GM19452 (cell line): ENCODE data around the gene C5.
A peak's percentile ranks its signal among the peaks of the same experiment; 100 is the strongest.

Source experiments
- ATAC-seq: cut with Tn5 transposase; IDR thresholded peaks from one replicate; pipeline ENCODE4 v1.9.1; 2021; ENCODE audit not compliant: unreplicated experiment

C5 gene

DNA sequence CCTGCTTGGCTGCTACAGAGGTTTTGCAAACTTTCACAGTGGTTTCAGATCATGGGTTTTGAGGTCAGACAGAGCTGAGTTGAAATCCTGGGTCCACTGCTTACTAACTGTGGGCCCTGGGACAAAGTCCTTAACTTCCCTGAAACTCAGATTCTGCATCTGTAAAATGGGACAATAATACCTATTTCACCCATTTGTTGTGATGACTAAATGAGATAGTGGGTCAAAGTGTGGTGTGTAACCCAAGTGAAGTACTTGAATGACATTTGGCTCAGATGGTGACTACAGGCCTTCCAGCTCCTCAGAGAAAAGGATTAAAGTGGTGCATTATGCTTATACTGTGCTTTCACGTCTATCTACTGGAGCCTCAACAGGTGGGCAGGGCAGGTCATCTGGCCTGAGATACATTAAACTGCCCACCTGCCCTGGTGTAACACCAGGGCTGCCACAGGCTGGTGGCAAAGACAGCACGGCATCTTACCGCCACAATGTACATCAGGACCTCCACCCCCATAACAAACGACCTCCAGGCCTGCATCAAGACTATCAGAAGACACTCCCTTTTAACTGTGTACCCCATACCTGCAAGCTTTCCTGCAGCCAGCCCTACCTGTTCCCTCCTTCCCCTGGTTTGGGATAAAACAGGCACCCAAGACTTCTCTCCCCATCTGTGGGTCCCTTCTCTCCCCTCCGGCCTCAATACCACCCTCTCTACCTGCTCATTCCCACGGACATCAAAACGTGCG, 122.6 kb downstream of the C5 start:
- ATAC-seq = no peak

DNA sequence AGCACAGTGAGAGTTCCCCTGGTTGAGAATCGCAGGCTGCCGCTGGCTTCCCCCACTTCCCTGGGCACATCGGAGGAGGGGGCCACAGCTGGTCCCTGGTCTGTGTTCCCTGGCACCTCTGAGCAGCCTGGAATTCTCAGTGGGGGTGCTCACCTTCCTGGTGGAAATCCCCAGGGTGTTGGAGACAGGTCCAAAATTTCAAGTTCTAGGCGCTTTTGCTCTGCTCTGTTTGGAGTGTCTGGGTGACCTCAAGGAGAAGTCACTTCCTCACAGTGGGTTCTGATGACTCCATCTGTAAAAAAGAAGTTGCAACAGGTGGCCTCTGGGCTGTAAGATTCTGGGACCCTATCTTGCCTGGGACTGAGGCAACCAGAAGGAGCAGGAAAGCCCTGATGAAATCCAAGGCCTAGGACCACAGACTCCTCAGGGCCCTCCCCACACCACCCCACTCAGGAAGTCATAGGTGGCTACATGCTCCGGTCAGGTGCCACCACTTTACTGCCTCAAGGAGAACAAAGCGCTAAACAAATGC, 123.6 kb downstream of the C5 start, which contains the start of gene TRAF1:
Gene TRAF1, minus strand, starts transcription at position 400 of the 532 bp plus-strand sequence. CDS start 721 bp downstream, outside the sequence.
- ATAC-seq = peak; percentile 18

DNA sequence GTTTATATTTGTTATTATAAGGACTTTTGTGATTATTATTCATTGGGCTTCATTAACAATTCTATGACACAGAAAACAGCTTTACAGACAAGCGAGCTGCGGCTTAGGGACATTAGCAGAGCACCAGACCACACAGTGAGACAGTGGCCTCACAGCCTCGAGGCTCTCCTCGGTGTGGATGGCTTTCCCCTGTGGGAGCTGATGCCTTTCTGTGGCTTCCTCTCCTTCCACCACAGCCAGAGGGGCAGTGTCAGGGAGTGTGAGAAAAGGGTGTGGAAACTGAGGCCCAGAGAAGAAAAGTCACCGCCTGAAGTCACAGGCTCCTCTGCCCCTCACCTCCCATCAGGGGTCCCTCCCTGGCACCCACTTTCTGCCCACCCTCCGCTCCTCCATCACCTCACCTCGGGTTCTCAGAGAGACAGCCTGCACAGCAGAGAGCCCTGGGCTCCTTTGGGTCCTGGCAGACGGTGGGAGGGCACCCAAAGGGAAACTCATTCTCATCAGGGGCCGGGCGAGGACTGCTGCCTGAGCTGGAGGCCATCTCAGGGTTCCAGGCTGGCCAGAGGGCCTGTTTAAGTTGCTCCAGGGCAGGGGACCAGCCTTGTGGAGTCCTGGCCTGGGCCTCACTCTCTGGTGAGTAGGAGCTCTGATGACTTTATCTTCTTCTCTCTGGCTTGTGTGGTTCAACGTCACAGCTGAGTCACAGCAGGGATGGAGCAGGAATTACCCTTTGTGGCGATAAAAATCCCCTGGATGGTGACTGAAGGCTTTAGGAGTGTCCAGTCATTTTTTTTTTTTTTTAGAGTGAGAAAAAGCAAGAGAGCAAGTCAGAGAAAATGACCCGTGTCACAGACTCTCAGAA, 124.3 kb downstream of the C5 start:
- ATAC-seq = peak; percentile 35

DNA sequence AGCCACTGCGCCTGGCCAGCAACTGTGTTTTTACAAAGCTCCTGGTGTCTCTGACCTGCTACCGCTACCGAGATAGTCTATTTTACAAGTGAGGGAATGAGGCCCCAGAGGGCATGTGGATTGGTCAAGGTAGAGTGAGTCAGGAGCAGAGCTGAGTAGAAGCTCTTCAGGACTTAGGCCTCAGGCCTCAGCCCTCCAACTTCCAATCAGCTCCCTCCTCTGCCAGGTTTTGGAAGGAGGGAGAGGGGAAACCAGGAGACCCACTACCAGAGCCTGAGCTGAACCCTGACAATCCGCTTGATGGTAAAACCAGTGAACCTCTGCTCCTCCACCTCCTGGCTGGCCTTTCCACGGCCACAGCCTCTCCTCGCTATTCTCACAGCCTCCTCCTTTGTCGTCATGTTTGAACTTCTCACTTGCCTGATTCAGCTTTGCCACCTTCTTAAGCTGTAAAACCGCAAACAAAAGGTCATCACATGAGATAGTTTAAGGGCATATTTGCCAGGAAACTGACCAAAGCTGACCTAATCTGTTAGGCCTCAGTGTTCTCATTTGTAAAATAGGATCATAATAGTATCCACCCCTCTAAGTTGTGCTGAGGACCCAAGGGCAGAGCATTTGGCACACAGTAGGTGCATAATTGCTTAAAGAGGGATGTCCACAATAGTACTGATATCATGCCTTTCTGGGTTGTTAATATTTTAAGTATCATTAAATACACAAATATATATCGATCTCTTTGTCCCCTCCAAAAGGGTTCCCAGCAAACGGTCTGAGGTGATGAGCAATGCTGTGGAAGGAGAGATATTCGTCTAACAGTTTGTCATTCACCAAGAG, 125.2 kb downstream of the C5 start:
- no peak for ATAC-seq

DNA sequence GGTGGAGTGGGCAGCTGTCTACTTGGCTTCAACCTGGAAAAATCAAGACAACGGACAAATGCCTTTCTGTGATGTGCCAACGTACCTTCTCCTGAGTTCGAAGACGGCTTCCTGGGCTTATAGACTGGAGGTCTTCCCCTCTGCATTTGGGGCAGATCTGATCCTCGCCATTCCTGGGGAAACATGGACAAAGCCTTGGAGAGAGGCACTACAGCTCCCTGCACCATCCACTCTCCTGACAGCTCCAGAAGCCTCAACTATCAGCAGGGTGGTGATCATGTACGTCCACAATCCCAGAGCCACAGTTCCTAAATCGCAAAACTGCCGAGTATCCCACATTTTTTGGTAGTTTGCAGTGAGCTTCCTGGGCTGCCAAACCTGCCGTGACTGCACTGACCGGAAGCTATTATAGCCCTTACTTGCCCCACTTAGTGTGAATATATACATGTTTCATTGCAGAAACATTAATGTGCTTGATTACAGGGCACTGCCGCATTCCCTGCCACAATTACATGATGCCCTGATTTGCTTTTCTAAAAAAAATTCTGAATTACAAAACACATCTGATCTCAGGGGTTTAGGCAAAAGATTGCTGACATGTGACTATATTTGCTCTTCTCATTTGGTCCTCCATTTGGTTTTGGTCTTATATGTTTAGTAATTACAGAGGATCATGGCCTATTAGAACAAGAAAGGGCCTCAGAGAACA, 126.3 kb downstream of the C5 start:
- no peak for ATAC-seq

DNA sequence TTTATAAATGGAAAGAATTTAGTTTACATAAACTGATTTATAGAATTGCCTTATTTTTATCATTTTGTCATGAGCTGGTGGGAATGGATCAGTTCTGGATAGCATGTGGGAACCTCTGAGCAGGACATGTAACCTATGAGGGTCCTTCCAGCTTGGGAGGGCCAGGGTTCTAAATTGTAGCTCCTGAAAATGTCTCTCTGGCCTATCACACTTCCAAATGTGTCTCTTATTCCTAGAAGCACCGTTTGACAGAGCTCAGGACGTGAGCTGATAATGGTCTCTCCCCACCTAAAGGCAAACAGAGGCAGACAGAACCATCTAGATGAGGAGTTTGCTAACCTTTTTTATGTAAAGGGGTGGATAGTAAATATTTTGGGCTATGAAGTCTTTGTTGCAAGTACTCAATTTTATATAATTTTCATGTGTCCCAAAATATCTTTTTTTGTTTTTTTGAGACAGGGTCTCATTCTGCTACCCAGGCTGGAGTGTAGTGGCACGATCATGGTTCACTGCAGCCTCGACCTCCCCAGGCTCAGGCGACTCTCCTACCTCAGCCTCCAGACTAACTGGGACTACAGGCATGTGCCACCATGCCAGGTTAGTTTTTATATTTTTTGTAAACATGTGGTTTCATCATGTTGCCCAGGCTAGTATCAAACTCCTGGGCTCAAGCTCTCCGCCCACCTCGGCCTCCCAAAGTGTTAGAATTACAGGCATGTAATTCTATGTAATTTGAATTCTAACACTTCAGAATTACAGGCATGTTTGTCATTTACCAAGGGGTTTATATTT, 127.5 kb downstream of the C5 start:
- ATAC-seq = no peak

DNA sequence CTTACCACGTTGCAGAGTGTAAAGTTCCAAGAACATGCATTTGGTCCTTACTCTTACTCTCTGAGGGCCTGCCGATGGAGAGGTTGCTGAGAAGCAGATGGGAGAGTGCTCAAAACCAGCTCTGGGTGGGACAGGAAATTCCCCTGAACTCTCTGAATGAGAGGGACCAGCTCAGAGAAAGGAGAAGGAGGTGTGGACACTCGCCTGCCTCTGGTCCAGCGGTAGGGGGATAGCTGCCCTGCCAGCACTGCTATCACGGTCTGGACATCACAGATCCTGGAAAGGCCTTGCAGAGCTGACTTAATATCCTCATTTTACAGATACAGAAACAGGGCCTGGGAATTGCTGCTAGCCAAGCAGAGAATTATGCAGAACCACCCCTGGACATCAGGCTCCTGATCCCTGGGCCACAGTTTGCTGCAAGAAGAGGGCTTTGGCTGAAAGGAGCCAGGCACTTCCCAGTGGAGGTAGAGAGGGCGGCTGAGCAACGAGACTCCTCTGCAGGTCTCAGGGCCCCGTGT, 128.4 kb downstream of the C5 start:
- no peak for ATAC-seq

DNA sequence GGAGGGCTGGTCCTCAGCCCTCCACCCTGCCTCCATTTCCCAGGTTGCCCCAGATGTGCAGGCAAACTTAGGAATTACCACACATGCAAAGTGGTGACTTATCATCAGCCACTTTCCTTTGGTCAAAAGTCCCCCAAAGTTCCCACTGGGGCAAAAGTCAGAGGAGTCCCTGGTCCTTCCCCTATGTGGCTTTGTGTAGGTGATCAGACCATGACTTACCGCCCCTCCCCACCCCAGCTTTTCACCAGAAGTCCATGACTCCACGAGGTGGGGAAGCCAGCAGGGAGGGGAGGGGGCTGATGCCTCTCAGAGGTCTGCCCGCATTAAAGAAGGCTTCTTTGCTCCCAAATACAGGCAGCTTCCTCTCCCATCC, 129.3 kb downstream of the C5 start:
- no peak for ATAC-seq

DNA sequence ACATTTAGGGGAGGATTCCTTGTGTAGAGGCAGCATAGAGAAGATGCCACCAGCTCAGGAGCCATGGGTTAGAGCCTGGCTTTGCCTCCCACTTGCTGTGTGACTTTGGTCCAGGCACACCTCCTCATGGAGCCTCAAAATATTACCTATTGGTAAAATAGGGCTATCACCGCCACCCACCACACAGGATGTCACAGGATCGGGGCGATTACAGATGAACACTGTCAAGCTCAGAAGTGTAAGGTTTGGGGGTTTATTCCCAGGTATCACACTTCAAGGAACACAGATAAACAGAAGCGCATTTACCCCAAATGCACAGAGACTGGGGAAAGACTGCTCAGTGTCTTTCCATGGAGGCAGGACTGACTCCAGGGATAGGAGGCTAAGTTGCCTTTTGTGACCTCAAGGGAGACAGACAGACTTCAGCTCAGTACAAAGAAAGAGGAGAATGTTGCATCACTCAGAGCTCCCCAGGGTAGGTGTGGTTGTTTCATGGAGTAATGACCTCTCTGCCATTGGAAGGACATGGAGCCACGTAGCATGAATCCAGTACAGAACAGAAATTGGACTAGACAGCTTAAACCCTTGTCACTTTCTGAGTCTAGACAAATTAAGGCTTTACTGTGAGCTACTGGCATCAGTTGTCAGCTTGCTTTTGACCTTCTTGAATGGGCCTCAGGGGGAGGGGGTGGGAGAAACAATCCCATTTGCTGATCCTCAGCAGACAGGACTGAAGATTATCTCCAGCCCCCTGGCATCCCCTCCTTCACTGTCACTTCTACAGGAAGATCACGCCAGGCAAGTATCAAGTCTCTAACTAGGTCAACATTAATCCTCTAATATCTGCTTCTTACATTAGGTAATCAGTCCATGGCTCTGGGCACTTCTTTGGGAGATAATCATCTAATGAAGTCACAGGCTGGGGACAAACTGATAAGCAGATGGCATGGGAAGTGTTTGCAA, 130.0 kb downstream of the C5 start:
- ATAC-seq = no peak

DNA sequence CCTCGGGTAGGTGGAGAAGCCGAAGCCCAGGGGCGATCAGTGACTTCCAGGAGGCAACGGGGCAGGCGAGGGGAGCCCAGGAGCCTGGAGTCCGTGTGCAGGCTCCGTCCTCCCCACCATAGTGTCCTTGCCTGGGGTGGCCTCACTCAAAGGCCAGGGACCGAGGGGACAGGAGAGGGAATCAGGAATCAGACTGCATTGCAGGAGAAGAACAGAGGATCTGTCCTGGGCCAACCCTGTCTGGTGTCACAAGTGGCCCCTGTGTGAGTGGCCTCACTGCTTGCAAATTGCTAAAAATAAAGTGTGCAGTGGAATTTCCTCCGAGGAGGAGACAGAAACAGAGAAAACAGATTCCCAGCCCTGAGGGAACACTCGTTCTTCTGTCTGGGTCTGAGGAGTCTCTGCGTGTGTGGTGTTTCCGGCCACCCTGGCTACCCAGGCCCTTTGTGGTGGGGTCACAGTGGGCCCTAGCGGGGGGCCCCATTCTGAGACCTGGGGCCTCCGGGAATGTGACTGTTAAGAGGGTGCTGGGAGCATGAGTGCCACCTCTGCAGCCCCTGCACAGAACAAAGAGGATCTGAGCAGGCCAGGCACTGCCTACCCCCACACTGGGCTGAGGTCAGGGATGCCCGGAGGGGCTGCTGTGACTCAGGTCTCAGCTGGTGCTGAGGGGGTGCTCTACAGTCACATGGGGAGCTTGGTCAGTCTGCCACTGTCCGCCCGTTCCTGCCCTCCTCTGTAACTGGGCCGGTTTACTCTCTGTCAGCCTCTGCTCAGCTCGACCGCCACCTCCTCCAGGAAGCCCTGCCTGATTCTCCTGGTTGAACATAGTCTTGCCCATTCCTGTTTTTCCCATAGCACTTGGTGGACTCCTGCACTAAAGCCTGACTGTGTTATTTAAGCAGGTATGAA, 130.9 kb downstream of the C5 start:
- no peak for ATAC-seq

DNA sequence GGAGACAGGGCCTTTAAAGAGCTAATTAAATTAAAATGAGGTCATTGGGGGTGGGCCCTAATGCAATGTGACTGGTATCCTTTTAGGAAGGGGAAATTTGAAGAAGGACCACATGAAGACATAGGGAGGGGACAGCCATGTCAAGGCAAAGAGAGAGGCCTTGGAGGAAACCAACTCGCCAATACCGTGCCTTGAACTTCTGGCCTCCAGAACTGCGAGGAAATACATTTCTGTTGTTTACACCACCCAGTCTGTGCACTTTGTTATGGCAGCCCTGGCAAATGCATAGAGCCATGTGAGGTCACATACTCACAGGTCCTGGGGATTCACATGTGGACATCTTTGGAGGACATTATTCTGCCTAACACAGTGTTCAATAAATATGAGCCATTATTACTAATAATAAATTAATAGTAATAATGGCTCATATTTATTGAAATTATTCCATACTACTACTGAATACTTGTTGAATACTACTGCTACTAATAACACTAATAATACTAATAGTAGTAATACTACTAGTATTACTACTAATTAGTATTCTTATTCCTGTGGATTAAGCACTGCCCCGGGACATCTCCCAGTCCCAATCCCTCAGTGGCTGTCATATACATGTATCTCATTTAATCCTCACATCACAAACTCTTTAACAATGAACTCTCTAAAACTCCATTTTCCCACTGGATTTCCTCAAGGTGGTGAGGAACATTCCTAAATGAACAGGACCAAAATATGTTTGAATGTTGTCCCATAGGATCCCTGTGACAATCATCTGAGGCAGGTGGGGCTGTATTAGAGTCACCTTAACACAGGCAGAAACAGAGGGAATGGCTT, 131.9 kb downstream of the C5 start:
- ATAC-seq = no peak

DNA sequence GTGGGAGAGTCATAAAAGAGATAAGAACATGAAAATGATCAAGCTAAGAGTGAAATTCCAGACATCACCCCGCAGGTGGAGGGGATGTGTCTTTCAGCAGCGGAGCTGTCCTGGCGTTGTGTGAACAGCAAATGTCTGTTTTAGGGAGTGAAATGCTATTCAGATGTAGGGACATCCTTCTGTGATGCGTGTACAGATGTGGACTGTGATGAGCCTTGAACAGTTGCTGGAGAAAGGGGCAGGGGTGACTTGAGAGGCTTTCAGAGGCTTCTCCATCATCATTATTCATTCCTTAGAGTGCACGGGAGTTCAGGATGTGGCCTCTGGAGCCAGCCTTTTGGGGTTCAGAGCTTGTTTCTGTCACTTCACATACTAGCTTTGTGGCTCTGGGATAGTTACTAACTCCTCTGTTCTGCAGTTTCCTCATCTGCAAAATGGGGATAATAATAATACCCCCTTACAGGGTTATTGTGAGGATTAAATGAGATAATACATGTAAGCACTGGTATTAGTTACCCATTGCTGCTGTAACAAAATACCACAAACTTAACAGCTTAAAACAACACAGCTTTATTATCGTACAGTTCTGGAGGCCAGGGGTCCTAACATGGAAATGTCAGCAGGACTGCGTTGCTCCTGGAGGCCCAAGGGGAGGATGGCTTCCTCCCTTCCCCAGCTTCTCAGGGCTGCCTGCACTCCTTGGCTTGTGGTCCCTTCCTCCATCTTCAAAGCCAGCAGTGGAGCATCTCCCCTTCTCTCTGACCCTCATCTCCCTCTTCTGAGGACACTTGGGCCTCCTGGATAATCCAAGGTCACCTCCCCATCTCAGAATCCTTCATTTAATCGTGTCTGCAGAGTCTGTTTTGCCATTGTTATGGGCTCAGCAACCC, 132.8 kb downstream of the C5 start:
- no peak for ATAC-seq

DNA sequence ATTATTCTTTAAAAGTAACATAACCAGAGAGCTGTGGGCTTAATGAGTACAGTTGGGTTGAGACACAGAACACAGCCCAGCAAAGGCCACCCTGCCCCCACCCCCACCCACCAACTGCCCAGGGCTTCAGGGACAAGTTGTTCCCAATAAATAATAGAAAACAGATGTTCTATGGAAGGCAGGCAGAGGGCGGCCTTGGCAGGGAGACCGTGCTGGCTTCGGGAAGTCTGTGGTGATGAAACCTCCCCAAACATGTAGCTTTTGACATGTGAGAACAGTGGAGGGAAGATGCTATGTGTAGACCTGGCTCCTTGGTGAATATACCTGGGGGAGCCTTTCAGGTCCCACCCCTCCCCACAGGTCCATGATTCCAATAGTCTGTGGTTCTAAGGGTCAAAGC, 133.5 kb downstream of the C5 start:
- ATAC-seq = no peak

DNA sequence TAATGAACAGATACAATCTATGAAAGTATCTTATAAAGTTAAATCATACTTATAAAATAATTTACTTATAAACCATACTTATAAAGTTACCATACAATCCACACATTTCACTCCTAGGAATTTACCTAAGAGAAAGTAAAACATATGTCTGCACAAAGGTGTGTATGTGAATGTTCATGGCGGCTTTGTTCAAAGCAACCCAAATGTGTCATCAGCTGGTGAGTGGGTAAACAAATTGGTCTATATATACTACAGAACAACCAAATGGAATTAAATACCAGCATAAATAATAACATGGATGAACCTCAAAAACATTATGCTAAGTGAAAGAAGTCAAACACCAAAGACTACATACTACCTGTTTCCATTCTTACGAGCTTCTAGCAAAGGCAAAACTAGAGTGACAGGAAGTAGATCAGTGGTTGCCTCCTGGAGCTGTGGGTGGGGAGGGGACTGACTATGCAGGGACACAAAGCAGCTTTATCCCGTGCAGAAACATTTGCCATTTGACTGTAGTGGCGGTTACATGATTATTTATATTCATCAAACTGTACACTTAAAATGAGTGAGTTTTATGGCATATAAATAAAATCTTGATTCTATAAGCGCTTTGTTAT, 134.1 kb downstream of the C5 start:
- no peak for ATAC-seq

DNA sequence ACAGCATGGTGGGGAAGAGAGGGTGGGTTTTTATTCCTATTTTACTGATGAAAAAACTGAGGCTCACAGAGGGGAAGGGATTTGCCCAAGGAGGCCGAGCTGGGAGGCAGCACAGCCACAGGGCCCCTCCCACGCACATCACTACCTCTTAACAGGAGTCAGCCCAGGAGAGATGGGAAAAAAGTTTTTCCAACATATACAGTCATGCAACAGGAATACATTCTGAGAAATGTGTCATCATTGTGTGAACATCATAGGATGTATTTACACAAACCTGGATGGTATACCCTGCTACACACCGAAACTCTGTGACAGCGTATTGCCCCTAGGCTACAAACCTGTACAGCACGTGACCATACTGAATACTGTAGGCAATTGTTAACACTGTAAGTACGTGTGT, 135.1 kb downstream of the C5 start:
- no peak for ATAC-seq
